Panc1 (cell line): ENCODE results near the gene DUSP16. TPM values are rescaled to one million over a fixed set of nuclear protein-coding genes. Genes with fewer than 3 reads are reported as not detected.

Experiments used
- ATAC-seq: fragments of 200-7000 bp; cut with Tn5 transposase; 2 replicates; pipeline ENCODE4 v1.9.1; 2020; ENCODE audit warnings: mild to moderate bottlenecking, moderate library complexity
- Bru-seq: library from RNA; stranded (reverse); fragments of 400-500 nt; gene quantifications from one replicate; lab custom pipeline; 2021; lab: Mats Ljungman, UMichigan
- BruChase-seq, 2 experiments: library from RNA; stranded (reverse); fragments of 400-500 nt; gene quantifications; one replicate each; lab custom pipeline; 2021; lab: Mats Ljungman, UMichigan
- BruUV-seq: library from RNA; stranded (reverse); fragments of 400-500 nt; replicated peaks from 2 replicates; lab custom pipeline; 2021; lab: Mats Ljungman, UMichigan
- CTCF ChIA-PET: fragments of 300-600 bp; sonication (Branson Sonifier 250); formaldehyde crosslinking; loops from one replicate; lab custom pipeline; 2022; ENCODE audit warnings: antibody characterized with exemption; lab: Charles Lee
- POLR2A ChIA-PET: fragments of 300-600 bp; sonication (Branson Sonifier 250); formaldehyde crosslinking; loops from one replicate; lab custom pipeline; 2022; ENCODE audit warnings: antibody characterized with exemption; lab: Charles Lee
- DNase-seq: peaks from one replicate; pipeline ENCODE4 v3.0.0-alpha.2; 2010; ENCODE audit warnings: low read depth, low spot score
- H3K27ac ChIP-seq: 2 replicates; pipeline ENCODE4 v1.5.1; 2011; ENCODE audit warnings: mild to moderate bottlenecking, low read length, inconsistent platforms
- H3K27me3 ChIP-seq: fragments of 200-500 bp; sonication (Bioruptor generic); 2 replicates; pipeline ENCODE4 v1.6.0; 2014; ENCODE audit warnings: low read length, inconsistent platforms; ENCODE audit not compliant: control insufficient read depth, insufficient read depth
- H3K36me3 ChIP-seq: fragments of 200-500 bp; sonication (Bioruptor generic); 2 replicates; pipeline ENCODE4 v1.5.1; 2014; ENCODE audit warnings: inconsistent platforms, mild to moderate bottlenecking, low read length, moderate library complexity; ENCODE audit not compliant: control insufficient read depth, insufficient read depth
- H3K4me1 ChIP-seq: 2 replicates; pipeline ENCODE4 v1.5.1; 2011; ENCODE audit warnings: inconsistent platforms, mild to moderate bottlenecking, low read length, moderate library complexity; ENCODE audit not compliant: control insufficient read depth, insufficient read depth
- H3K4me3 ChIP-seq, 2 experiments: 2 replicates each; pipeline ENCODE4 v1.5.1; 2011 to 2012; ENCODE audit warnings: low read depth in 2 of 2, low read length in 2 of 2, mild to moderate bottlenecking in 2 of 2, inconsistent platforms in 1 of 2, moderate library complexity in 1 of 2
- H3K9me3 ChIP-seq: fragments of 200-500 bp; sonication (Bioruptor generic); 2 replicates; pipeline ENCODE4 v1.5.1; 2014; ENCODE audit warnings: low read depth, mild to moderate bottlenecking, inconsistent platforms, low read length, moderate library complexity; ENCODE audit not compliant: control insufficient read depth, insufficient read depth
- POLR2AphosphoS5 ChIP-seq: IDR thresholded peaks from 2 replicates; pipeline ENCODE4 v1.6.1; 2012; ENCODE audit warnings: mild to moderate bottlenecking, low read depth, low read length, moderate library complexity
- SIN3A ChIP-seq: IDR thresholded peaks from 2 replicates; pipeline ENCODE4 v1.6.1; 2012; ENCODE audit warnings: low read depth, mild to moderate bottlenecking, low read length, moderate library complexity, borderline replicate concordance; ENCODE audit not compliant: insufficient read depth
- TCF7L2 ChIP-seq: IDR thresholded peaks from 2 replicates; pipeline ENCODE4 v1.6.1; 2011; ENCODE audit warnings: mild to moderate bottlenecking, low read depth, low read length, inconsistent platforms
- in situ Hi-C: cut with HindIII; loops from 2 replicates; pipeline ENCODE4 v1.10.0; 2016; ENCODE audit warnings: low sequenced_read_pairs, low pct_unique_long_range_greater_than_20kb
- intact Hi-C: fragments of 100-400 bp; cut with micrococcal nuclease; formaldehyde crosslinking; loops from one replicate; pipeline ENCODE4 v1.10.0; 2022; ENCODE audit not compliant: unreplicated experiment
- long read RNA-seq: library from polyadenylated mRNA; unstranded; transcript quantifications from one replicate; pipeline ENCODE4 v2.0.0, GENCODE V29; 2021; ENCODE audit not compliant: unreplicated experiment
- polyA plus RNA-seq: library from polyadenylated mRNA; unstranded; fragments of >200 nt; gene quantifications from one replicate; pipeline ENCODE4 v1.2.1, GENCODE V29; 2012; ENCODE audit warnings: missing spikeins; ENCODE audit not compliant: insufficient read length
- total RNA-seq: library from RNA; stranded (reverse); gene quantifications from one replicate; pipeline ENCODE4 v1.2.1, GENCODE V29; 2021; ENCODE audit not compliant: unreplicated experiment
- TF ChIP-seq, protein P1 (sequence below): fragments of 450-650 bp; IDR thresholded peaks from 2 replicates; pipeline ENCODE4 v1.5.1; 2017; ENCODE audit warnings: mild to moderate bottlenecking
- TF ChIP-seq, protein P2 (sequence below), 2 experiments: IDR thresholded peaks; 2 replicates each; pipeline ENCODE4 v1.6.1; 2011 to 2012; ENCODE audit warnings: low read depth in 2 of 2, control low read depth in 1 of 2, low read length in 1 of 2, mild to moderate bottlenecking in 1 of 2, moderate library complexity in 1 of 2; ENCODE audit not compliant: insufficient read depth in 1 of 2

Gene DUSP16, protein sequence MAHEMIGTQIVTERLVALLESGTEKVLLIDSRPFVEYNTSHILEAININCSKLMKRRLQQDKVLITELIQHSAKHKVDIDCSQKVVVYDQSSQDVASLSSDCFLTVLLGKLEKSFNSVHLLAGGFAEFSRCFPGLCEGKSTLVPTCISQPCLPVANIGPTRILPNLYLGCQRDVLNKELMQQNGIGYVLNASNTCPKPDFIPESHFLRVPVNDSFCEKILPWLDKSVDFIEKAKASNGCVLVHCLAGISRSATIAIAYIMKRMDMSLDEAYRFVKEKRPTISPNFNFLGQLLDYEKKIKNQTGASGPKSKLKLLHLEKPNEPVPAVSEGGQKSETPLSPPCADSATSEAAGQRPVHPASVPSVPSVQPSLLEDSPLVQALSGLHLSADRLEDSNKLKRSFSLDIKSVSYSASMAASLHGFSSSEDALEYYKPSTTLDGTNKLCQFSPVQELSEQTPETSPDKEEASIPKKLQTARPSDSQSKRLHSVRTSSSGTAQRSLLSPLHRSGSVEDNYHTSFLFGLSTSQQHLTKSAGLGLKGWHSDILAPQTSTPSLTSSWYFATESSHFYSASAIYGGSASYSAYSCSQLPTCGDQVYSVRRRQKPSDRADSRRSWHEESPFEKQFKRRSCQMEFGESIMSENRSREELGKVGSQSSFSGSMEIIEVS
- total RNA-seq (12.9 TPM), Bru-seq, nascent RNA (percentile 67 among the genes with signal in this experiment), BruChase-seq, experiment 1, labeled RNA remaining after a 2-hour chase (percentile 68 among the genes with signal in this experiment), BruChase-seq, experiment 2, labeled RNA remaining after a 6-hour chase (percentile 67 among the genes with signal in this experiment)
- polyA plus RNA-seq, result 5.4 TPM
- long read RNA-seq, full-length matches to known transcripts, result 1 of 7 reads
- long read RNA-seq, partial matches to known transcripts, result 1 of 7 reads
- long read RNA-seq, other reads (novel, unspliced or antisense), result 5 of 7 reads

DNA sequence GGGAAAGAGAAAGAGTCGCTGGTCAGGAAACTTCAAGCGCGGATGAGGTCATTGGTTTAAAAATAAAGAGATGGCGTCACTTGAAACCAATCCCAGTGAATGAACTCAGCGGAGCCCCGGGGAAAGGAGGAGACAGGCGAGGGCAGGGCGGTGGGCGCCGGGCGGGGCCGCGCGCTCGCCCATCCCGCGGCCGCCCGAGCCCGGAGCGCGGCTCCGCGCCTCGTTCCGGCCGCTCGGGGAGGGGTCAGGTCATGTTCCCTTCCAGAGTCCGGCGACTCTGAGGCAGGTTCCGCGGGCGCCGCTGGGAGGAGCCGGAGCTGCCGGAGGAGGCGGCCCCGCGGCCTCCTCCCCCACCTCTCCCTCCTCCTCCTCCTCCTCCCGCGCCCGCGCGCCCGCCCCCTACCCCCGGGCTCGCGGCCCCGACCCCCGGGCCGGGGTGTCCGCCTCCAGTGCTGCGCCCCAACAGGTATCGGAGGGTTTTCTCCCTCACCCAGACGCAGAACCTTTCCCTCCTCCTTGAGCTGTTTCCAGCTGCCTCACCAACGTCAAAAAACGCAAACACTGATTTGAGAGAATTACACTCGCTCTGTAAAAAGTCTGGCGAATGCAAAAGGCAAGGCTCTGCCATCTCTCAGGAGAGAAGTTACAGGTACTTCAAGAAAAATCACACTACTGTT, at the start of gene DUSP16:
Gene DUSP16, minus strand, starts transcription at position 279 of the 677 bp plus-strand sequence. CDS start 41,765 bp downstream, outside the sequence.
- TF ChIP-seq SIN3A (no peak), POLR2AphosphoS5 (peak; percentile 38; the same call in 1 of the 2 replicates), TCF7L2 (no peak)
- TF ChIP-seq, protein P1, sequence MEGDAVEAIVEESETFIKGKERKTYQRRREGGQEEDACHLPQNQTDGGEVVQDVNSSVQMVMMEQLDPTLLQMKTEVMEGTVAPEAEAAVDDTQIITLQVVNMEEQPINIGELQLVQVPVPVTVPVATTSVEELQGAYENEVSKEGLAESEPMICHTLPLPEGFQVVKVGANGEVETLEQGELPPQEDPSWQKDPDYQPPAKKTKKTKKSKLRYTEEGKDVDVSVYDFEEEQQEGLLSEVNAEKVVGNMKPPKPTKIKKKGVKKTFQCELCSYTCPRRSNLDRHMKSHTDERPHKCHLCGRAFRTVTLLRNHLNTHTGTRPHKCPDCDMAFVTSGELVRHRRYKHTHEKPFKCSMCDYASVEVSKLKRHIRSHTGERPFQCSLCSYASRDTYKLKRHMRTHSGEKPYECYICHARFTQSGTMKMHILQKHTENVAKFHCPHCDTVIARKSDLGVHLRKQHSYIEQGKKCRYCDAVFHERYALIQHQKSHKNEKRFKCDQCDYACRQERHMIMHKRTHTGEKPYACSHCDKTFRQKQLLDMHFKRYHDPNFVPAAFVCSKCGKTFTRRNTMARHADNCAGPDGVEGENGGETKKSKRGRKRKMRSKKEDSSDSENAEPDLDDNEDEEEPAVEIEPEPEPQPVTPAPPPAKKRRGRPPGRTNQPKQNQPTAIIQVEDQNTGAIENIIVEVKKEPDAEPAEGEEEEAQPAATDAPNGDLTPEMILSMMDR, result 0 out of 2 replicates have a peak, but pooled peaks have one; percentile 9
- TF ChIP-seq, protein P2, sequence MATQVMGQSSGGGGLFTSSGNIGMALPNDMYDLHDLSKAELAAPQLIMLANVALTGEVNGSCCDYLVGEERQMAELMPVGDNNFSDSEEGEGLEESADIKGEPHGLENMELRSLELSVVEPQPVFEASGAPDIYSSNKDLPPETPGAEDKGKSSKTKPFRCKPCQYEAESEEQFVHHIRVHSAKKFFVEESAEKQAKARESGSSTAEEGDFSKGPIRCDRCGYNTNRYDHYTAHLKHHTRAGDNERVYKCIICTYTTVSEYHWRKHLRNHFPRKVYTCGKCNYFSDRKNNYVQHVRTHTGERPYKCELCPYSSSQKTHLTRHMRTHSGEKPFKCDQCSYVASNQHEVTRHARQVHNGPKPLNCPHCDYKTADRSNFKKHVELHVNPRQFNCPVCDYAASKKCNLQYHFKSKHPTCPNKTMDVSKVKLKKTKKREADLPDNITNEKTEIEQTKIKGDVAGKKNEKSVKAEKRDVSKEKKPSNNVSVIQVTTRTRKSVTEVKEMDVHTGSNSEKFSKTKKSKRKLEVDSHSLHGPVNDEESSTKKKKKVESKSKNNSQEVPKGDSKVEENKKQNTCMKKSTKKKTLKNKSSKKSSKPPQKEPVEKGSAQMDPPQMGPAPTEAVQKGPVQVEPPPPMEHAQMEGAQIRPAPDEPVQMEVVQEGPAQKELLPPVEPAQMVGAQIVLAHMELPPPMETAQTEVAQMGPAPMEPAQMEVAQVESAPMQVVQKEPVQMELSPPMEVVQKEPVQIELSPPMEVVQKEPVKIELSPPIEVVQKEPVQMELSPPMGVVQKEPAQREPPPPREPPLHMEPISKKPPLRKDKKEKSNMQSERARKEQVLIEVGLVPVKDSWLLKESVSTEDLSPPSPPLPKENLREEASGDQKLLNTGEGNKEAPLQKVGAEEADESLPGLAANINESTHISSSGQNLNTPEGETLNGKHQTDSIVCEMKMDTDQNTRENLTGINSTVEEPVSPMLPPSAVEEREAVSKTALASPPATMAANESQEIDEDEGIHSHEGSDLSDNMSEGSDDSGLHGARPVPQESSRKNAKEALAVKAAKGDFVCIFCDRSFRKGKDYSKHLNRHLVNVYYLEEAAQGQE (IDR thresholded peaks at IDR 0.05; ENCODE audit: insufficient read depth in 1 of 2, low read depth in 2 of 2, low read length in 1 of 2), result no peak
- H3K4me1 ChIP-seq, result peaks cover 15% of the 10 kb centered on the region
- H3K27ac ChIP-seq, result peak within 1 kb of the TSS; percentile 86
- ATAC-seq, result peak; percentile 96
- ChIA-PET POLR2A (interaction anchor here (0.5 to 1.2 kb wide), 3 partner anchors 42 to 172 kb away, joined by 4 to 12 read pairs (median 6); no protein-coding TSS in a partner anchor), CTCF (no interaction called here)
- in situ Hi-C loops (no loop called here), intact Hi-C loops (no loop called here)
- no peaks in the 10 kb centered on the region for H3K9me3 ChIP-seq
- BruUV-seq, result no TSS peak
- no peaks in the 10 kb centered on the region for H3K27me3 ChIP-seq
- H3K36me3 ChIP-seq, result peaks cover 3% of the 10 kb centered on the region; the same call in 1 of the 2 replicates
- peak within 1 kb of the TSS; percentile 69 to 78 for H3K4me3 ChIP-seq
- peak; percentile 90 for DNase-seq

DNA sequence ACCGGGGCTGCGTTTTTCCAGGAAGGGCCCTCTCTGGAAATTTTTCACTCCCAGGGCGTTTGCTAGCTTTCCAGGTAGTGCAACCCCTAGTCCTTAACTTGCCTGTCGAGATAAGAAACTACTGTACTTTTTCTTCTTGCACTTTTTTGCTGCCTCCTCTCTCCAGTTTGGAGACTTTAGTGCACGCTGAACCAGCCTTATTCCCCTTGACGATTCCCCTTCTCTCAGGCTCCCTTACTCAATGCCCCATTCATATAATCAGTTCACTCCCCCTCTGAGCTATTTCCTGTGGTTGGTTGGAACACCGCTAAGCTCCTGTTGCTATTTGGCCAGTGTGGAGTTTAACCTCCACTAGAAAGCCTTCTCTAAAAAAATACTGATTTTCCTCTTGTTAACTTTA, 49.7 kb upstream of the DUSP16 start:
- TF ChIP-seq SIN3A (no peak), TCF7L2 (no peak), POLR2AphosphoS5 (no peak)
- TF ChIP-seq, protein P2 (IDR thresholded peaks at IDR 0.05; ENCODE audit: insufficient read depth in 1 of 2, low read depth in 2 of 2, low read length in 1 of 2), result no peak
- TF ChIP-seq, protein P1, result no peak
- peaks cover 10% of the 10 kb centered on the region for H3K4me1 ChIP-seq
- intact Hi-C loops, result no loop called here
- ChIA-PET CTCF (interaction anchor here (0.6 kb wide), 1 partner anchor 21 kb away, joined by 3 read pairs; no protein-coding TSS in a partner anchor), POLR2A (interaction anchor here (0.9 to 1.0 kb wide), 2 partner anchors 102 to 235 kb away, joined by 3 read pairs; no protein-coding TSS in a partner anchor)
- in situ Hi-C loops, result no loop called here
- no peaks in the 10 kb centered on the region; the same call in 1 of the 2 replicates for H3K36me3 ChIP-seq
- H3K27me3 ChIP-seq, result no peaks in the 10 kb centered on the region
- no TSS peak for BruUV-seq
- peak overlapping the region; percentile 73 to 84 for H3K4me3 ChIP-seq
- H3K9me3 ChIP-seq, result no peaks in the 10 kb centered on the region
- peak; percentile 69 for ATAC-seq
- peak overlapping the region; percentile 89 for H3K27ac ChIP-seq
- DNase-seq, result no peak
